HEK293T (cell line): ENCODE measurements around the gene PATZ1.

Experiments used
- BHLHE40 ChIP-seq: fragments of 450-650 bp; IDR thresholded peaks from 2 replicates; pipeline ENCODE4 v1.6.1; 2016; ENCODE audit warnings: mild to moderate bottlenecking, moderate library complexity, borderline replicate concordance
- FOXA1 ChIP-seq: fragments of 450-650 bp; IDR thresholded peaks from 2 replicates; pipeline ENCODE4 v1.6.1; 2016; ENCODE audit warnings: mild to moderate bottlenecking
- FOXK2 ChIP-seq: fragments of 450-650 bp; IDR thresholded peaks from 2 replicates; pipeline ENCODE4 v1.6.1; 2016; ENCODE audit warnings: mild to moderate bottlenecking
- LEF1 ChIP-seq: fragments of 450-650 bp; IDR thresholded peaks from 2 replicates; pipeline ENCODE4 v1.6.1; 2017; ENCODE audit warnings: mild to moderate bottlenecking, borderline replicate concordance
- NFRKB ChIP-seq: fragments of 450-650 bp; IDR thresholded peaks from 2 replicates; pipeline ENCODE4 v1.6.1; 2016; ENCODE audit warnings: mild to moderate bottlenecking, moderate library complexity
- SP1 ChIP-seq: fragments of 450-650 bp; IDR thresholded peaks from 2 replicates; pipeline ENCODE4 v1.6.1; 2017
- SUZ12 ChIP-seq: fragments of 450-650 bp; IDR thresholded peaks from 2 replicates; pipeline ENCODE4 v1.6.1; 2016; ENCODE audit warnings: mild to moderate bottlenecking
- TARDBP ChIP-seq: fragments of 450-650 bp; IDR thresholded peaks from 2 replicates; pipeline ENCODE4 v1.6.1; 2016

GRCh38 chr22:31281733-31282132 is 64.4 kb downstream of the PATZ1 start:
- TF ChIP-seq LEF1 (no peak), SP1 (no peak), SUZ12 (no peak), FOXA1 (no peak), NFRKB (no peak), BHLHE40 (no peak), FOXK2 (no peak), TARDBP (no peak)
